GM12878 (cell line): ENCODE data around the gene NUB1. TPM values are rescaled to one million over a fixed set of nuclear protein-coding genes. Genes with fewer than 3 reads are reported as not detected.

Experiments
- BHLHE40 ChIP-seq, 2 experiments: fragments of 450-650 bp in 1 of 2; IDR thresholded peaks; 2 replicates each; pipeline ENCODE4 v1.6.1; 2011 to 2017; ENCODE audit warnings: low read depth in 2 of 2, borderline replicate concordance in 1 of 2, improper control_type of control experiment in 1 of 2, low read length in 1 of 2, mild to moderate bottlenecking in 1 of 2
- EGR1 ChIP-seq, 2 experiments: IDR thresholded peaks; 1 replicate in 1 of 2; 2 replicates in 1 of 2; pipeline ENCODE4 v1.6.1; 2011 to 2012; ENCODE audit warnings: low read depth in 2 of 2, low read length in 2 of 2, borderline replicate concordance in 1 of 2, mild to moderate bottlenecking in 1 of 2, moderate library complexity in 1 of 2
- ELK1 ChIP-seq: IDR thresholded peaks from 2 replicates; pipeline ENCODE4 v1.6.1; 2012; ENCODE audit warnings: low read depth, low read length, improper control_type of control experiment
- EZH2 ChIP-seq: IDR thresholded peaks from 2 replicates; pipeline ENCODE4 v1.6.1; 2012; ENCODE audit warnings: low read depth, mild to moderate bottlenecking, control low read depth, inconsistent platforms, low read length, borderline replicate concordance; ENCODE audit not compliant: control insufficient read depth
- FOS ChIP-seq: IDR thresholded peaks from 3 replicates; pipeline ENCODE4 v1.6.1; 2011; ENCODE audit warnings: borderline replicate concordance; ENCODE audit not compliant: insufficient read length; ENCODE audit errors: extremely low read depth
- GATAD2B ChIP-seq: fragments of 450-650 bp; conservative IDR thresholded peaks from 2 replicates; pipeline ENCODE4 v1.6.1; 2017; ENCODE audit warnings: low read depth, mild to moderate bottlenecking, moderate library complexity
- IRF4 ChIP-seq: IDR thresholded peaks from 2 replicates; pipeline ENCODE4 v1.6.1; 2011; ENCODE audit warnings: low read depth, low read length
- MTA2 ChIP-seq: fragments of 450-650 bp; IDR thresholded peaks from 2 replicates; pipeline ENCODE4 v1.6.1; 2016; ENCODE audit warnings: low read depth, mild to moderate bottlenecking, moderate library complexity
- NKRF ChIP-seq: fragments of 450-650 bp; conservative IDR thresholded peaks from 2 replicates; pipeline ENCODE4 v1.6.1; 2017; ENCODE audit warnings: mild to moderate bottlenecking, moderate library complexity
- PAX5 ChIP-seq: IDR thresholded peaks from 2 replicates; pipeline ENCODE4 v1.6.1; 2011; ENCODE audit warnings: low read depth, low read length, borderline replicate concordance
- RAD21 ChIP-seq: IDR thresholded peaks from 2 replicates; pipeline ENCODE4 v1.6.1; 2011; ENCODE audit warnings: mild to moderate bottlenecking, low read depth, low read length, moderate library complexity; ENCODE audit not compliant: insufficient read depth
- SMC3 ChIP-seq: IDR thresholded peaks from 2 replicates; pipeline ENCODE4 v1.6.1; 2011; ENCODE audit warnings: low read length, improper control_type of control experiment, borderline replicate concordance
- SP1 ChIP-seq: IDR thresholded peaks from one replicate; pipeline ENCODE4 v1.6.1; 2011; ENCODE audit warnings: low read depth, low read length
- SPI1 ChIP-seq: IDR thresholded peaks from 2 replicates; pipeline ENCODE4 v1.6.1; 2011; ENCODE audit warnings: low read depth, mild to moderate bottlenecking, low read length, moderate library complexity, borderline replicate concordance; ENCODE audit not compliant: insufficient read depth
- STAT1 ChIP-seq: fragments of 450-650 bp; conservative IDR thresholded peaks from 2 replicates; pipeline ENCODE4 v1.6.1; 2014; ENCODE audit warnings: antibody characterized with exemption, mild to moderate bottlenecking
- TAF1 ChIP-seq: IDR thresholded peaks from 2 replicates; pipeline ENCODE4 v1.6.1; 2011; ENCODE audit warnings: mild to moderate bottlenecking, low read depth, low read length, borderline replicate concordance
- TCF3 ChIP-seq: IDR thresholded peaks from 2 replicates; pipeline ENCODE4 v1.6.1; 2012; ENCODE audit warnings: low read depth, mild to moderate bottlenecking, low read length, borderline replicate concordance; ENCODE audit not compliant: insufficient read depth
- ZBED1 ChIP-seq: IDR thresholded peaks from 2 replicates; pipeline ENCODE4 v1.6.1; 2016; ENCODE audit warnings: borderline replicate concordance
- ZBTB4 ChIP-seq: fragments of 450-650 bp; formaldehyde crosslinking; IDR thresholded peaks from 2 replicates; pipeline ENCODE4 v1.4.0; 2022; ENCODE audit warnings: mild to moderate bottlenecking, moderate library complexity
- ZNF207 ChIP-seq: fragments of 450-650 bp; IDR thresholded peaks from 2 replicates; pipeline ENCODE4 v1.6.1; 2014; ENCODE audit warnings: antibody characterized with exemption, mild to moderate bottlenecking, borderline replicate concordance
- ZNF274 ChIP-seq: IDR thresholded peaks from one replicate; pipeline ENCODE4 v1.8.0; 2011; ENCODE audit not compliant: insufficient read length, insufficient read depth
- polyA plus RNA-seq, 11 experiments: library from polyadenylated mRNA; depleted of rRNA in 4 of 11; unstranded in 6 of 11; stranded (reverse) in 5 of 11; fragments of >200 nt; fragmentation: Nextera tagmentation in 4 of 11; fragmentation: Illumina TruSeq in 1 of 11; extraction: Ambion mirVana in 4 of 11; extraction: Trizol in 1 of 11; gene quantifications; 1 replicate in 1 of 11; 2 replicates in 10 of 11; pipeline versions ENCODE4 v1.2.1 to v1.2.3, GENCODE V29; 2011 to 2016; ENCODE audit warnings: inconsistent platforms in 2 of 11, missing spikeins in 2 of 11, low read depth in 1 of 11
- total RNA-seq, 4 experiments: library from RNA; depleted of rRNA in 3 of 4; stranded (reverse); fragments of >200 nt in 3 of 4; fragmentation: Illumina TruSeq in 1 of 4; extraction: Trizol in 1 of 4; gene quantifications; 2 replicates each; pipeline versions ENCODE4 v1.2.1 to v1.2.3, GENCODE V29; 2013 to 2021

The NUB1 gene
- total and polyA plus RNA-seq, 10 of the 15 experiments (the other 5 are each of a cell fraction or from before 2014, with no cell fraction given) = 24.1 to 102 (median 49.0) TPM

GRCh38 chr7:151381348-151382078, 39.9 kb downstream of the NUB1 start (continued):
- peak in 1 of 2 experiments; percentile 53; a peak in 2 of 3 replicates for TF ChIP-seq EGR1 (IDR thresholded peaks at IDR 0.05; ENCODE audit: borderline replicate concordance in 1 of 2, low read depth in 2 of 2, low read length in 2 of 2)
- TF ChIP-seq PAX5 = no peak
- no peak for TF ChIP-seq NKRF
- TF ChIP-seq GATAD2B = peak; percentile 60; the same call in 1 of the 2 replicates
- no peak for TF ChIP-seq ELK1
- TF ChIP-seq ZNF274 = no peak
- TF ChIP-seq TCF3 = peak; percentile 47; the same call in 1 of the 2 replicates
- TF ChIP-seq ZBED1 = no peak
- no peak for TF ChIP-seq SP1
- no peak for TF ChIP-seq SMC3
- TF ChIP-seq TAF1 = no peak
- TF ChIP-seq SPI1 = no peak
- no peak for TF ChIP-seq STAT1
- no peak for TF ChIP-seq ZBTB4 (CRISPR knock-in tag)
- TF ChIP-seq RAD21 = no peak
- TF ChIP-seq EZH2 = no peak
- peak in 1 of 2 experiments; percentile 35; a peak in 1 of 4 replicates for TF ChIP-seq BHLHE40 (IDR thresholded peaks at IDR 0.05; ENCODE audit: borderline replicate concordance in 1 of 2, low read depth in 2 of 2, low read length in 1 of 2)
- no peak for TF ChIP-seq ZNF207
- no peak for TF ChIP-seq FOS
- TF ChIP-seq IRF4 = no peak
- TF ChIP-seq MTA2 = no peak
